H1 (cell line): ENCODE data around the gene MLEC. TPM values are rescaled to one million over a fixed set of nuclear protein-coding genes. Genes with fewer than 3 reads are reported as not detected.

Source experiments
- CTCF ChIA-PET: fragments of 300-600 bp; sonication (Branson Sonifier 250); formaldehyde crosslinking; loops from one replicate; lab custom pipeline; 2021; ENCODE audit not compliant: partially characterized antibody; lab: Charles Lee
- POLR2A ChIA-PET: fragments of 300-600 bp; sonication (Branson Sonifier 250); formaldehyde crosslinking; loops from one replicate; lab custom pipeline; 2021; ENCODE audit warnings: inconsistent platforms; ENCODE audit not compliant: partially characterized antibody; lab: Charles Lee
- DNase-seq, 2 experiments: peaks; one replicate each; pipeline versions ENCODE4 v3.0.0 to v3.0.0-alpha.2; 2010 to 2022; ENCODE audit warnings: low spot score in 2 of 2, low read depth in 1 of 2, mixed read lengths in 1 of 2
- FAIRE-seq: peaks from 2 replicates; lab custom pipeline; 2011; peaks lifted over from hg19 to GRCh38; lab: Jason Lieb, UNC
- H2AFZ ChIP-seq: 2 replicates; pipeline ENCODE4 v1.8.1; 2012; ENCODE audit warnings: low read length, inconsistent platforms
- H2AK5ac ChIP-seq: 2 replicates; pipeline ENCODE4 v1.6.1; 2013; ENCODE audit warnings: low read depth, low read length
- H2BK120ac ChIP-seq: replicated peaks from 2 replicates; pipeline ENCODE3; 2013; ENCODE audit warnings: low read depth, low read length, inconsistent platforms
- H2BK12ac ChIP-seq: 2 replicates; pipeline ENCODE4 v1.6.1; 2013; ENCODE audit warnings: low read depth, low read length
- H2BK15ac ChIP-seq: 2 replicates; pipeline ENCODE4 v1.6.1; 2013; ENCODE audit warnings: low read length
- H2BK20ac ChIP-seq: 2 replicates; pipeline ENCODE4 v1.6.1; 2013; ENCODE audit warnings: low read length
- H2BK5ac ChIP-seq: 2 replicates; pipeline ENCODE4 v1.6.1; 2013; ENCODE audit warnings: low read depth, low read length
- H3K14ac ChIP-seq: 2 replicates; pipeline ENCODE4 v1.6.1; 2013; ENCODE audit warnings: inconsistent platforms; ENCODE audit not compliant: insufficient read length
- H3K18ac ChIP-seq: 2 replicates; pipeline ENCODE4 v1.6.1; 2013; ENCODE audit warnings: low read length; ENCODE audit errors: extremely low read depth
- H3K23ac ChIP-seq: 2 replicates; pipeline ENCODE4 v1.6.1; 2013; ENCODE audit warnings: inconsistent platforms; ENCODE audit not compliant: insufficient read length
- H3K23me2 ChIP-seq: 2 replicates; pipeline ENCODE4 v1.6.1; 2013; ENCODE audit warnings: low read depth, low read length
- H3K27ac ChIP-seq: 2 replicates; pipeline ENCODE4 v1.6.1; 2011; ENCODE audit warnings: low read depth, low read length, inconsistent platforms
- H3K27me3 ChIP-seq, 4 experiments: replicated peaks in 1 of 4; 1 replicate in 1 of 4; 2 replicates in 3 of 4; pipeline versions ENCODE4 v1.6.1 to v1.8.1; 2011 to 2013; ENCODE audit warnings: low read length in 3 of 4, mild to moderate bottlenecking in 3 of 4, inconsistent platforms in 2 of 4, mixed read lengths in 2 of 4, moderate library complexity in 1 of 4; ENCODE audit not compliant: control insufficient read depth in 3 of 4, insufficient read depth in 3 of 4; ENCODE audit errors: extremely low read depth in 1 of 4
- H3K36me3 ChIP-seq, 4 experiments: 2 replicates each; pipeline versions ENCODE4 v1.6.1 to v1.8.1; 2011 to 2013; ENCODE audit warnings: mild to moderate bottlenecking in 4 of 4, low read length in 3 of 4, moderate library complexity in 2 of 4, control low read depth in 1 of 4, inconsistent platforms in 1 of 4; ENCODE audit not compliant: insufficient read depth in 4 of 4, control insufficient read depth in 2 of 4
- H3K4ac ChIP-seq: replicated peaks from 2 replicates; pipeline ENCODE3; 2013; ENCODE audit warnings: low read length, low read depth, mixed read lengths, inconsistent platforms; ENCODE audit not compliant: insufficient read length
- H3K4me1 ChIP-seq, 4 experiments: replicated peaks in 1 of 4; 1 replicate in 1 of 4; 2 replicates in 3 of 4; pipeline versions ENCODE4 v1.6.1 to v1.8.1; 2011 to 2013; ENCODE audit warnings: low read length in 3 of 4, inconsistent platforms in 2 of 4, mixed read lengths in 1 of 4; ENCODE audit not compliant: insufficient read depth in 4 of 4, control insufficient read depth in 3 of 4
- H3K4me2 ChIP-seq, 2 experiments: 2 replicates each; pipeline versions ENCODE4 v1.6.1 to v1.8.1; 2011 to 2013; ENCODE audit warnings: low read depth in 2 of 2, low read length in 2 of 2, control low read depth in 1 of 2, inconsistent platforms in 1 of 2, mild to moderate bottlenecking in 1 of 2; ENCODE audit not compliant: insufficient read depth in 1 of 2
- H3K4me3 ChIP-seq, 4 experiments: fragments of 200-600, 300-600 bp in 1 of 4; sonication (generic), shearing (Covaris generic), sonication (Bioruptor Twin) in 1 of 4; 2 replicates each; pipeline versions ENCODE4 v1.5.1 to v1.8.1; 2011 to 2016; ENCODE audit warnings: low read length in 4 of 4, low read depth in 3 of 4, control low read depth in 2 of 4, inconsistent platforms in 2 of 4, mild to moderate bottlenecking in 2 of 4, mixed read lengths in 1 of 4, moderate library complexity in 1 of 4; ENCODE audit not compliant: insufficient read depth in 2 of 4; ENCODE audit errors: extremely low read depth in 1 of 4
- H3K56ac ChIP-seq: replicated peaks from 2 replicates; pipeline ENCODE3; 2013; ENCODE audit warnings: low read depth, mild to moderate bottlenecking, mixed read lengths, low read length, inconsistent platforms; ENCODE audit not compliant: insufficient read length
- H3K79me1 ChIP-seq: 2 replicates; pipeline ENCODE4 v1.6.1; 2013; ENCODE audit warnings: low read depth, low read length, control low read depth
- H3K79me2 ChIP-seq, 2 experiments: 2 replicates each; pipeline versions ENCODE4 v1.6.1 to v1.8.1; 2012 to 2013; ENCODE audit warnings: low read length in 2 of 2, mild to moderate bottlenecking in 2 of 2, inconsistent platforms in 1 of 2; ENCODE audit not compliant: insufficient read depth in 2 of 2, control insufficient read depth in 1 of 2
- H3K9ac ChIP-seq, 4 experiments: replicated peaks in 1 of 4; 1 replicate in 1 of 4; 2 replicates in 3 of 4; pipeline versions ENCODE4 v1.6.1 to v1.8.1; 2011 to 2013; ENCODE audit warnings: low read depth in 3 of 4, low read length in 3 of 4, control low read depth in 2 of 4, mild to moderate bottlenecking in 2 of 4, moderate library complexity in 2 of 4, inconsistent platforms in 1 of 4; ENCODE audit errors: extremely low read depth in 1 of 4
- H3K9me3 ChIP-seq, 2 experiments: 2 replicates each; pipeline versions ENCODE4 v1.6.1 to v1.8.1; 2012 to 2013; ENCODE audit warnings: mild to moderate bottlenecking in 2 of 2, moderate library complexity in 2 of 2, control low read depth in 1 of 2, inconsistent platforms in 1 of 2, low read depth in 1 of 2, low read length in 1 of 2, mixed read lengths in 1 of 2; ENCODE audit not compliant: insufficient read depth in 2 of 2
- H4K20me1 ChIP-seq, 2 experiments: replicated peaks in 1 of 2; 2 replicates each; pipeline versions ENCODE3 to v1.8.1; 2011 to 2013; ENCODE audit warnings: inconsistent platforms in 2 of 2, low read length in 2 of 2, mild to moderate bottlenecking in 1 of 2; ENCODE audit not compliant: insufficient read depth in 2 of 2, control insufficient read depth in 1 of 2
- H4K5ac ChIP-seq: 2 replicates; pipeline ENCODE4 v1.6.1; 2013; ENCODE audit warnings: low read length, low read depth, mixed read lengths, inconsistent platforms; ENCODE audit not compliant: insufficient read length
- H4K8ac ChIP-seq: 2 replicates; pipeline ENCODE4 v1.8.0; 2013; ENCODE audit warnings: mild to moderate bottlenecking, moderate library complexity, low read length, inconsistent platforms; ENCODE audit not compliant: insufficient read depth; ENCODE audit errors: extremely low read depth
- H4K91ac ChIP-seq: replicated peaks from 2 replicates; pipeline ENCODE3; 2013; ENCODE audit warnings: low read length, mixed read lengths, inconsistent platforms; ENCODE audit not compliant: insufficient read length
- HDAC6 ChIP-seq: IDR thresholded peaks from one replicate; pipeline ENCODE4 v1.7.1; 2012; ENCODE audit warnings: low read depth, mild to moderate bottlenecking, inconsistent platforms, low read length, moderate library complexity
- JUND ChIP-seq: IDR thresholded peaks from 2 replicates; pipeline ENCODE4 v1.6.1; 2011; ENCODE audit warnings: mild to moderate bottlenecking, improper control_type of control experiment, low read length
- SRF ChIP-seq: IDR thresholded peaks from 2 replicates; pipeline ENCODE4 v1.6.1; 2011; ENCODE audit warnings: mild to moderate bottlenecking, low read depth, low read length, moderate library complexity
- ZNF274 ChIP-seq: IDR thresholded peaks from 2 replicates; pipeline ENCODE4 v1.7.0; 2012; ENCODE audit warnings: low read length, borderline replicate concordance; ENCODE audit errors: extremely low read depth
- WGBS, 2 experiments: shearing (Covaris generic) in 1 of 2; methylation state at CpG; one replicate each; pipeline versions ENCODE4 v1.1.6 to v1.1.7; 2013 to 2015; ENCODE audit warnings: low lambda C conversion rate in 2 of 2, mixed read lengths in 2 of 2, inconsistent platforms in 1 of 2, low coverage in 1 of 2, missing lambda C conversion rate in 1 of 2; ENCODE audit not compliant: insufficient replicate concordance in 2 of 2, insufficient coverage in 1 of 2, insufficient read length in 1 of 2; ENCODE audit errors: extremely low coverage in 1 of 2, missing lambda C conversion rate in 1 of 2; 5-methylcytosine and 5-hydroxymethylcytosine counted together
- polyA plus RNA-seq, 7 experiments: library from polyadenylated mRNA; depleted of rRNA in 3 of 7; stranded (reverse) in 5 of 7; unstranded in 2 of 7; fragments of >200 nt in 5 of 7; fragments of 200-250 nt in 2 of 7; gene quantifications; 1 replicate in 5 of 7; 2 replicates in 1 of 7; 4 replicates in 1 of 7; pipeline versions ENCODE4 v1.2.1 to v1.2.3, GENCODE V29; 2011 to 2013; ENCODE audit warnings: missing spikeins in 2 of 7, mixed read lengths in 2 of 7
- total RNA-seq: library from RNA; stranded (reverse); fragmentation: NEBNext Ultra II Directional; extraction: Animal tissue kit (Norgen Biotek cat#: 25700); gene quantifications from 2 replicates; pipeline ENCODE4 v1.2.1, GENCODE V29; 2021

Gene MLEC
- total and polyA plus RNA-seq, 2 of the 8 experiments (the other 6 are each of a cell fraction or from before 2014, with no cell fraction given): 37.1 to 260 TPM

GRCh38 chr12:120705618-120706017 lies 18.7 kb downstream of the MLEC start:
- Histone ChIP-seq H4K8ac (no peak overlapping the region), H2AFZ (no peak overlapping the region), H3K27me3 (no peaks in the 10 kb centered on the region), H3K4me2 (no peak overlapping the region), H2BK15ac (no peak overlapping the region), H3K36me3 (peaks cover 7 to 27% (median 13%) of the 10 kb centered on the region in 4 experiments; a peak in 7 of 8 replicates), H2BK12ac (no peak overlapping the region), H3K18ac (no peak overlapping the region), H3K56ac (no peak overlapping the region), H3K23me2 (no peaks in the 10 kb centered on the region), H3K4me1 (peaks cover 0 to 6% (median 4%) of the 10 kb centered on the region in 4 experiments; a peak in 4 of 7 replicates), H3K27ac (no peak overlapping the region), H3K79me1 (no peaks in the 10 kb centered on the region), H3K9ac (no peak overlapping the region), H4K91ac (no peak overlapping the region), H4K20me1 (no peaks in the 10 kb centered on the region), H3K4ac (no peak overlapping the region), H3K4me3 (no peak overlapping the region), H2BK5ac (no peak overlapping the region), H2BK120ac (no peak overlapping the region), H3K79me2 (peaks cover 0 to 2% of the 10 kb centered on the region in 2 experiments; a peak in 1 of 4 replicates), H3K14ac (no peak overlapping the region), H2BK20ac (no peak overlapping the region), H3K23ac (no peak overlapping the region), H4K5ac (no peak overlapping the region), H2AK5ac (no peak overlapping the region), H3K9me3 (no peaks in the 10 kb centered on the region)
- CTCF ChIA-PET: interaction anchor here (0.6 to 3.4 kb wide), 4 partner anchors 45 to 1601 kb away, joined by 3 to 13 read pairs (median 5); no protein-coding TSS in a partner anchor
- DNase-seq (no peak), FAIRE-seq (no peak)
- 92% methylated on average over 1 of the region's 1 CpG; no CpG with 5 or more reads in 1 of the 2 experiments for WGBS, 2 experiments
- TF ChIP-seq JUND (no peak), SRF (no peak), ZNF274 (no peak), HDAC6 (no peak)
- POLR2A ChIA-PET: interaction anchor here (0.8 to 2.4 kb wide), 3 partner anchors 18 to 196 kb away, joined by 3 to 10 read pairs (median 3); partner anchors contain the start of genes CABP1 and MLEC
